NCI-H526 (cell line): ENCODE measurements around the gene BCL11A.
A peak's percentile ranks its signal among the peaks of the same experiment; 100 is the strongest.
"Not testable (repeated sequence)": the region's sequence is repeated elsewhere in the genome, so short reads cannot be mapped to it uniquely, and the experiment has no call there.

ENCODE experiments used
- DNase-seq, 2 experiments: peaks; one replicate each; lab custom pipeline; 2025; lab: John Stamatoyannopoulos, UW

The BCL11A gene

GRCh38 chr2:60433018-60433596 lies 120.3 kb downstream of the BCL11A start:
- DNase-seq = no peak

GRCh38 chr2:60432035-60432601 lies 121.3 kb downstream of the BCL11A start:
- DNase-seq = no peak

GRCh38 chr2:60429681-60430080 lies 123.8 kb downstream of the BCL11A start:
- no peak for DNase-seq

- DNase-seq = no peak
Measured at GRCh38 chr2:60426880-60427279, 126.6 kb downstream of the BCL11A start.

GRCh38 chr2:60426341-60426740 lies 127.1 kb downstream of the BCL11A start:
- DNase-seq = no peak

GRCh38 chr2:60424233-60424632 lies 129.2 kb downstream of the BCL11A start:
- no peak for DNase-seq

GRCh38 chr2:60423505-60423904 lies 129.9 kb downstream of the BCL11A start:
- DNase-seq = no peak

- peak; percentile 85 to 94 for DNase-seq
Measured at GRCh38 chr2:60422826-60423483, 130.5 kb downstream of the BCL11A start.

- not testable (repeated sequence) for DNase-seq
Measured at GRCh38 chr2:60417210-60417609, 136.2 kb downstream of the BCL11A start.

GRCh38 chr2:60416221-60417008 lies 137.0 kb downstream of the BCL11A start:
- DNase-seq = no peak

GRCh38 chr2:60415814-60416213 lies 137.6 kb downstream of the BCL11A start:
- no peak for DNase-seq

GRCh38 chr2:60414495-60415138 lies 138.8 kb downstream of the BCL11A start:
- no peak for DNase-seq

- no peak for DNase-seq
Measured at GRCh38 chr2:60413814-60414168, 139.7 kb downstream of the BCL11A start.

GRCh38 chr2:60413069-60413813 lies 140.2 kb downstream of the BCL11A start:
- no peak for DNase-seq

- no peak for DNase-seq
Measured at GRCh38 chr2:60412620-60413019, 140.8 kb downstream of the BCL11A start.

GRCh38 chr2:60412027-60412426 lies 141.4 kb downstream of the BCL11A start:
- no peak for DNase-seq

- DNase-seq = no peak
Measured at GRCh38 chr2:60411295-60411694, 142.2 kb downstream of the BCL11A start.

GRCh38 chr2:60410456-60411146 lies 142.9 kb downstream of the BCL11A start:
- DNase-seq = no peak

GRCh38 chr2:60409531-60409871 lies 144.0 kb downstream of the BCL11A start:
- DNase-seq = no peak

GRCh38 chr2:60408811-60409530 lies 144.5 kb downstream of the BCL11A start:
- no peak for DNase-seq

- no peak for DNase-seq
Measured at GRCh38 chr2:60408207-60408606, 145.2 kb downstream of the BCL11A start.
